GM18498 (cell line): Measurements from ENCODE around the gene RGS6.
"Not testable (repeated sequence)": the region's sequence is repeated elsewhere in the genome, so short reads cannot be mapped to it uniquely, and the experiment has no call there.

ENCODE experiments used
- ATAC-seq: cut with Tn5 transposase; IDR thresholded peaks from one replicate; pipeline ENCODE4 v1.9.1; 2021; ENCODE audit warnings: mild to moderate bottlenecking, moderate library complexity; ENCODE audit not compliant: unreplicated experiment

The RGS6 gene

DNA sequence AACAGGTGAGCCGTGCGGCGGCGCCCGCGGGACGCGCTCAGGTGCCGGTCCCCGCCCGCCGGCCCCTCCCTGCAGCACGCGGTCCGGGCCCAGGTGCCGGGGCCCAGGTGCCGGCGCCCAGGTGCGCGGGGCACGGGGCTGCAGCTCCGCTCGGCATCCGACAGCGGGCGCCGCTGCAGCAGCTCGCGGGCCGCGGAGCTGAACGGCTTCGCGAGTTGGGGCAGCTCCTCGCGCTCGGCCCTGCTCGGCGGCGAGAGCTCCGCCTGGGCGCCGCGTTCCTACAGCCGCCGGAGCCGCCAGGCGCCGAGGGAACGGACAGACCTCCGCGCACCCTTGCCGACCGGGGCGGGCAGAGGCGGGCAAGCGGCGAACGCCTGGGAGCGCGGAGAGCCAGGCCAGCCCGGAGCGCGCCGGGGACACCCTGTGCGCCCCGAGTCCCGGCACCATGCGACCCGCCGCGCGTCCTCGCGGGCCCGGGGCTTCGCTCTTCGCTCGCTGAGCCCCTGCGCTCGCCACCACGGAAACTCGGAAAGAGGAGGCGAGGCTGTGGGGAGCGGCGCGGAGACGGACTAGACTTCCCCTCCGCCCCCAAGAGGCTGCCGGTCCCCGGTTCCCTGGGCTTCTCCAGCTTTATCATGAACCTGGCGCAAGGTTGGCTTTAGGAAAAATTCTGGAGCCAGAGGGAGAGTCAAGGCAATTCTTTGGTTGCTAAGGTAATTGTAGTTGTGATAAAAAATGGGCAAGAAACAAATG lies at the start of gene RGS6:
Gene RGS6, plus strand, starts transcription at position 201 of the 753 bp plus-strand sequence.
- peak; percentile 66 for ATAC-seq

- ATAC-seq, result no peak
Observed at GRCh38 chr14:71883094-71883493, 49.1 kb upstream of the RGS6 start.

DNA sequence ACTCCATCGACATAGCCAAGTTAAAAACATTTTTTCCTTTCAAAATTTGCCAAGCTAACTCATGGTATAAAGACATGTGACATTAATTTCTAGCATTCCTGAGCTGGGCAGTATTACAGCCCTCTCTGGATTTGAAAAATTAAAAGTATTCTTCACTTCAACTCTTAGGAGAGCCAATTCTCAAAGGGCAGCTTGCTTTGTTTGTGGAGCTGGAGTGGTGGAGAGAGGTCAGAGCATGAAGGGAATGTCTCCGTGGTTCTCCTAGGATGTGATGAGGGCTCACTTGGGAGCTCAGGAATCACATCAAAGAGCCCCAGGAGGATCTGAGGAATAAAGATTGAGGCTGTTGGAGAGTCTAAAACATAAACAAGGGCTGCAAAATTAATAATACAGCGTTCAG lies 46.9 kb upstream of the RGS6 start:
- ATAC-seq, result no peak

- not testable (repeated sequence) for ATAC-seq
Observed at GRCh38 chr14:71887802-71888201, 44.4 kb upstream of the RGS6 start.

- no peak for ATAC-seq
Observed at GRCh38 chr14:71890541-71890940, 41.7 kb upstream of the RGS6 start.

DNA sequence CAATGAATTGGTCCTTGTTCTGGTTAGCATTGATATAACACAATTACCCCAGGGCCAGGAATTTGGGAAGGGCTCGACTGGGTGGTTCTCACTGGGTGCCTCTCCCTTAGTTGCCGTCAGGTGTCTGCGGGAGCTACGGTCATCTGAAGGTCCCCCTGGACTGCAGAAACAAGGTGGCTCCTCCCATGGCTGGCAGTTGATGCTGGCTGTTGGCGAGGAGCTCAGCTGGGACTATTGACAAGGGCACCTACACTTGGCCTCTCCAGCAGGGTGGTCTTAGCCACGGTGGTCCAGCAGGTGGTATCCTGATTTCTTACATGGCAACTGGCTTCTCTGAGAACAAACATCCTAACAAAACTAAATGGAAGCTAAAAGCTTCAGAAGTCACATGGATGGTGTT lies 41.0 kb upstream of the RGS6 start:
- no peak for ATAC-seq

GRCh38 chr14:71891970-71892369 lies 40.3 kb upstream of the RGS6 start:
- no peak for ATAC-seq

DNA sequence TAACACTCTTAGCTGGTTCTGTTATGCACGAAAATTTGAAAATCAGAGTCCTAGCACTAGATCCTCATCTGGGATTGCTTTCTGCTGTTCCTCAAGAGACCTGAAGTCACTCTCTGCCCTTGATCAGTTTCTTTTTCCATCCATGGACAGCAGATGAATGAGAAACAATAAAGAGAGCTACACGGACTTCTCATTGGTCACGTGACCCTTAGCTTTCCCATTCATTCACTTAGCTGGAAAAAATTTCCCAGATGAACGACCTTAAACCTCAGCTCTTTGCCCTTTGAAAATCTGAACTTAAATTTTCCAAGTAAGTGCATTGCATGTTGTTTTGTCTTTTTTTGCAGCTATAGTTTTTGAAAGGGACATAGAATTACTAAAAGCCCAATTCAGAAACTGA lies 27.2 kb upstream of the RGS6 start:
- no peak for ATAC-seq

- no peak for ATAC-seq
Observed at GRCh38 chr14:71905860-71906259, 26.4 kb upstream of the RGS6 start.

DNA sequence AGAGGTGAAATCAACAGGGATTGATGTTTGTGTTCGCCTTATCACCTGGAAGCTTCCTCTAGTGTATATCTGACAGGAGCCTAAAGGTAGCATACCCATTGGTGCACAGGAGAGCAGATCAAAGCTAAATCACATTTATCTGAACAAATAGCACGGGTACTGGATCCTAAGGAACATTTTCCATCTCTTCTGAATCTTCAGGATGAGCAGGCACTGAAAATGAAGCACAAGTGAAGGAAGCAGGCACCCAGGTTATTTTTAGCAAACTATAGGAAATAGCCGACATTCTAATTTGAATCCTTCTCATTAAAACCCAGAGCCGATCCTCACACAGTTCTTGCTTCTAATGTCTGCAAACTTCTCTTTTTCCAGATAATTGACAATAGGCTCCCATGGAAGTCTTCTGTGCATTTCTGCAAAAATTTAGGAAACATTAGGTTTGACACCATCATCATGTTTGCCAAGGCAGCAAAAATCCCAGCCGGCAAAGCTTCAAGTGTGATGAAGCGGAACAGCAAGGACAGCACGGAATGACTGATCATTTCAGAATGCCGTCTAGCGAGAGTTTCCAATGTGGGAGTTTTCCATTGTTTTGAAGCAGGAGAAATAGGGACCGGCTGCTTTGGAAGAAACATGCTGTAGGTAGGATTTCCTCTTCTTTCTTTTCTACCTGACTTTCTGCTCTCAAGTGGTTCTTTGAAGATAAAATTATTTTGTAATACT lies 24.3 kb upstream of the RGS6 start:
- no peak for ATAC-seq

DNA sequence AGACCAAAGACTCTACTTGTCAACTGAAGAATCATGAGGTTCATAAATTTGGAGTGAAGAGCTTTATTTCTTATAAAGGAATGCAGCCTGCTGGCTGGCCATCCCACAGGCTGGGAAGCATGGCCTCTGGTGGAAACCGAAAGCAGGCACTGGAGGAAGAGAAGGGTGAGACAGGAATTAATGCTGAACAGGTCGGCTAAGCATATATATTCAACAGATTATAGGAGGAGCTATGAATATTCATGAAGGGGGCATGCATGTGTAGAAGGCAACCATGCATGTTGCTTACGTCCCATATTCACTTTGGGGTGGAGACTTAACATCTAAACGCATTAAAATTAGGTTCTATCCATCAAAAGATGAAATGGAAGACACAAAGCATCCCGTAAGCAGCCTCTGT lies 20.6 kb upstream of the RGS6 start:
- no peak for ATAC-seq

DNA sequence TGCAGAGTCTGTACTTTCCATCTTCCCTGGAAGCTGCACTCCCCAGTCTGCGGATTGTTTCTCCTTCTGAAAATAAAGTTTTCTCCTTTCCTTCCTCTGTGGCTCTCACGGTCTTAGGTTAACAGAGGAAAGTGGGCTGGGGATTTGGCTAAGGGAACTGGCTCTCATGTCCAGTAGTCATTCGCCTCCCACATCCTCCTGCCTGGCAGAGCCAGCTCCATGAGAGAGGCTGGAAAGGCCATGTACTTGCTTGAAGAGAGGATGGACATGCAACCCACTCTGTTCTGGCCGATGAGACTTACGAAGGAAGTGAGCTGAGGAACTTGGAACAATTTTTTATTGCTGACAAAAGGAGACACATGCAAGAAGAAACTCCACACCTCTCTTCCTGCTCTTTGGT lies 18.9 kb upstream of the RGS6 start:
- no peak for ATAC-seq

GRCh38 chr14:71918955-71919354 lies 13.3 kb upstream of the RGS6 start:
- ATAC-seq, result no peak

GRCh38 chr14:71923513-71923912 lies 8.7 kb upstream of the RGS6 start:
- ATAC-seq, result no peak

DNA sequence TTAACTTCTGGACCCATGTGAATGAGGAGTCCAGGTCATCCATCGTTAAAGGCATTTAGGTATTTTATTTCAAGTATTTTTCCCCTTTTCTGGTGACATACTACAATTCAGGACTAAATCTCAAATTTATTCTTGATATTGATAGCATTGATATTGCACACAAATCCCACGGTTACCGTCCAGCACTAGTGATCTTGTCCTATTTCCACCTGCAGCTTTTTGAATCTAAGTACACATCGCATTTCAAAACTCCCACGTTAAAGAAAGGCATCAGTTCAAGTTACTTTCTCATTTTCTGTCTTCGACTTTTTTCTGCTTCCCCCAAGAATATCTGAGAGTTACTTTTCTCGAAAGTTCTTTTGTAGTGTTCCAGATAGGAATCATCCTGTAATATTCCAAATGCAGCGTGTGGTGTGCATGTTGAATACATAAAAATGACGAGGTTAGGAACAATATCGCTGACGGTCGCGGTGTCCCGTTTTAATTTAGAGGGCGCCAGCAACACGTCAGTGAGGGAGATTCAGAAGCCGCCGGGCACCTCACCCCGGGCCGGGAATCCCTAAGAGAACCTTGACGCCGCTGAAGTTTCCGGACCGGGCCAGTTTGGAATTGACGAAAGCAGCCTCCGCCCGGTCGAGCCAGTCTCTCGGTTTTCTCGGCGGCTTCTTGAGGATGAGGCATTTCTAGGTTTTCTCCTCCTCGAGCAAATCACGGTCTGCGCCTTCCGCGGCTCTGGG lies 569 bp upstream of the RGS6 start:
- peak; percentile 2 for ATAC-seq

GRCh38 chr14:71933001-71933587 lies 865 bp downstream of the RGS6 start:
- ATAC-seq, result no peak

- not testable (repeated sequence) for ATAC-seq
Observed at GRCh38 chr14:71938273-71938672, 6.0 kb downstream of the RGS6 start.

GRCh38 chr14:71939344-71939743 lies 7.1 kb downstream of the RGS6 start:
- not testable (repeated sequence) for ATAC-seq

DNA sequence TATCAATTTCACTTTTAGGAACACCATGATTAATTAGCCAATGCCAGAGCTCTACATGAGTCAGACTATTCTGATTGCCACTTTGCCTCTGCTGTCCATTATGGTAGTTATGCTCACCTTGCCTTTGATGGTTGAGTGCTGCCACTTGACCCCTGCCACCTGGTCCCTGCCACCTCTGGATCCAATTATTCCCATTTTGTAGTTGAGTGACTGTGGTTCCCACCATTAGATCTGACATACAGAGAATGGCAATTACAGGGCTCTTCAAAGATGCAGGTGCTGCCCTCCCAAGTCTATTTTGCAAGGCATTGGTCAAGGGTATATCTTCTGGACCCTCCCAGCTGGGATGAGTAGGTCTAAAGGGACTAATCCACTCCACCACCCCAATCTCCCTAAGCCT lies 8.3 kb downstream of the RGS6 start:
- ATAC-seq, result not testable (repeated sequence)

- ATAC-seq, result not testable (repeated sequence)
Observed at GRCh38 chr14:71941616-71942015, 9.4 kb downstream of the RGS6 start.
